BE2C (cell line): ENCODE measurements around the gene PATL2.

Experiments
- DNase-seq: peaks from one replicate; pipeline ENCODE4 v3.0.0-alpha.2; 2020
- H3K27me3 ChIP-seq: fragments of 250-450 bp; sonication (Bioruptor Pico); 2 replicates; pipeline ENCODE4 v1.5.1; 2020; ENCODE audit warnings: mild to moderate bottlenecking
- H3K36me3 ChIP-seq: fragments of 250-450 bp; sonication (Bioruptor Pico); 2 replicates; pipeline ENCODE4 v1.5.1; 2020; ENCODE audit warnings: mild to moderate bottlenecking
- H3K4me1 ChIP-seq: fragments of 250-450 bp; sonication (Bioruptor Pico); 2 replicates; pipeline ENCODE4 v1.5.1; 2020
- H3K4me3 ChIP-seq: 2 replicates; pipeline ENCODE4 v1.5.1; 2011; ENCODE audit warnings: low read depth, low read length
- H3K9me3 ChIP-seq: fragments of 250-450 bp; sonication (Bioruptor Pico); 2 replicates; pipeline ENCODE4 v1.5.1; 2020
- CTCF ChIP-seq: IDR thresholded peaks from 2 replicates; pipeline ENCODE4 v1.5.1; 2012; ENCODE audit warnings: mild to moderate bottlenecking, low read depth, low read length

PATL2 gene

GRCh38 chr15:44718927-44719292, 7.8 kb upstream of the PATL2 start:
- H3K36me3 ChIP-seq, result peaks cover 38% of the 10 kb centered on the region
- H3K9me3 ChIP-seq, result no peaks in the 10 kb centered on the region
- H3K27me3 ChIP-seq, result no peaks in the 10 kb centered on the region
- DNase-seq, result no peak
- no peak for TF ChIP-seq CTCF
- no peak overlapping the region for H3K4me3 ChIP-seq
- no peaks in the 10 kb centered on the region for H3K4me1 ChIP-seq

- Histone ChIP-seq H3K4me1 (peaks cover 2% of the 10 kb centered on the region; the same call in 1 of the 2 replicates), H3K4me3 (no peak overlapping the region), H3K27me3 (no peaks in the 10 kb centered on the region), H3K9me3 (no peaks in the 10 kb centered on the region), H3K36me3 (peaks cover 38% of the 10 kb centered on the region)
- no peak for DNase-seq
- TF ChIP-seq CTCF, result no peak
Observed at GRCh38 chr15:44718180-44718926, 7.2 kb upstream of the PATL2 start.

- H3K36me3 ChIP-seq, result peaks cover 38% of the 10 kb centered on the region
- TF ChIP-seq CTCF, result no peak
- peaks cover 3% of the 10 kb centered on the region; the same call in 1 of the 2 replicates for H3K4me1 ChIP-seq
- no peaks in the 10 kb centered on the region for H3K27me3 ChIP-seq
- no peak overlapping the region for H3K4me3 ChIP-seq
- H3K9me3 ChIP-seq, result no peaks in the 10 kb centered on the region
- no peak for DNase-seq
Observed at GRCh38 chr15:44716983-44717602, 6.0 kb upstream of the PATL2 start.

GRCh38 chr15:44715797-44716334, 4.7 kb upstream of the PATL2 start:
- peaks cover 38% of the 10 kb centered on the region for H3K36me3 ChIP-seq
- no peaks in the 10 kb centered on the region for H3K27me3 ChIP-seq
- no peak overlapping the region for H3K4me3 ChIP-seq
- peaks cover 3% of the 10 kb centered on the region; the same call in 1 of the 2 replicates for H3K4me1 ChIP-seq
- DNase-seq, result no peak
- H3K9me3 ChIP-seq, result no peaks in the 10 kb centered on the region
- TF ChIP-seq CTCF, result no peak

GRCh38 chr15:44715142-44715796, 4.1 kb upstream of the PATL2 start:
- Histone ChIP-seq H3K27me3 (no peaks in the 10 kb centered on the region), H3K36me3 (peaks cover 38% of the 10 kb centered on the region), H3K4me1 (peaks cover 3% of the 10 kb centered on the region; the same call in 1 of the 2 replicates), H3K9me3 (no peaks in the 10 kb centered on the region), H3K4me3 (no peak overlapping the region)
- DNase-seq, result no peak
- no peak for TF ChIP-seq CTCF
